Measurements from ENCODE around the gene RAPH1.

The RAPH1 gene

GRCh38 chr2:203412546-203413331 lies 122.4 kb downstream of the RAPH1 start:
- ChIA-PET CTCF (no interaction called here), POLR2A (ENCODE audit: low non-redundant PET) (no interaction called here)
- no peak overlapping the region for H3K27ac ChIP-seq
- no peak for TF ChIP-seq CTCF (conservative IDR thresholded peaks at IDR 0.05; ENCODE audit: low read depth)
- DNase-seq (ENCODE audit: low spot score), result no peak

GRCh38 chr2:203407496-203407895 lies 127.6 kb downstream of the RAPH1 start:
- POLR2A ChIA-PET (ENCODE audit: low non-redundant PET), result interaction anchor here (0.6 kb wide), 1 partner anchor 65 kb away, joined by 4 read pairs; no protein-coding TSS in a partner anchor
- H3K27ac ChIP-seq, result no peak overlapping the region
- CTCF ChIA-PET, result no interaction called here
- TF ChIP-seq CTCF (conservative IDR thresholded peaks at IDR 0.05; ENCODE audit: low read depth), result no peak
- no peak for DNase-seq (ENCODE audit: low spot score)

- DNase-seq (ENCODE audit: low spot score), result no peak
- CTCF ChIA-PET, result no interaction called here
- POLR2A ChIA-PET (ENCODE audit: low non-redundant PET), result no interaction called here
- no peak for TF ChIP-seq CTCF (conservative IDR thresholded peaks at IDR 0.05; ENCODE audit: low read depth)
- no peak overlapping the region for H3K27ac ChIP-seq
Measured at GRCh38 chr2:203404996-203405395, 130.1 kb downstream of the RAPH1 start.

- ChIA-PET POLR2A (ENCODE audit: low non-redundant PET) (no interaction called here), CTCF (no interaction called here)
- DNase-seq (ENCODE audit: low spot score), result no peak
- no peak for TF ChIP-seq CTCF (conservative IDR thresholded peaks at IDR 0.05; ENCODE audit: low read depth)
- H3K27ac ChIP-seq, result no peak overlapping the region
Measured at GRCh38 chr2:203400805-203401585, 134.1 kb downstream of the RAPH1 start.

- no peak for TF ChIP-seq CTCF (conservative IDR thresholded peaks at IDR 0.05; ENCODE audit: low read depth)
- POLR2A ChIA-PET (ENCODE audit: low non-redundant PET), result no interaction called here
- CTCF ChIA-PET, result no interaction called here
Measured at GRCh38 chr2:203399031-203399430, 136.1 kb downstream of the RAPH1 start.

GRCh38 chr2:203396667-203397066 lies 138.4 kb downstream of the RAPH1 start:
- no peak for DNase-seq (ENCODE audit: low spot score)
- CTCF ChIA-PET, result no interaction called here
- H3K27ac ChIP-seq, result no peak overlapping the region
- POLR2A ChIA-PET (ENCODE audit: low non-redundant PET), result no interaction called here
- TF ChIP-seq CTCF (conservative IDR thresholded peaks at IDR 0.05; ENCODE audit: low read depth), result 0 out of 2 replicates have a peak, but pooled peaks have one; percentile 5

More at GRCh38 chr2:203399031-203399430, 136.1 kb downstream of the RAPH1 start:
- no peak overlapping the region for H3K27ac ChIP-seq
- DNase-seq (ENCODE audit: low spot score), result no peak

Data from RWPE1 (cell line).